Activated naive CD4-positive, alpha-beta T cell treated with anti-CD3 and anti-CD28 coated beads, Interleukin-2, amount 10 ng/mL, durations not matched to agents 7 days and 5 days (primary cell): ENCODE results near the gene TMEM132D.

ENCODE experiments used
- CTCF ChIA-PET: fragments of 350-600 bp; sonication (Branson Sonifier 250); formaldehyde crosslinking; loops from one replicate; lab custom pipeline; 2021; ENCODE audit warnings: antibody characterized with exemption; lab: Charles Lee
- DNase-seq: peaks from one replicate; pipeline ENCODE4 v3.0.0-alpha.2; 2020
- H3K27ac Mint-ChIP-seq: one replicate; pipeline ENCODE4 v1.8.0; 2021; ENCODE audit warnings: mild to moderate bottlenecking, moderate library complexity, mixed read lengths
- H3K27me3 Mint-ChIP-seq: one replicate; pipeline ENCODE4 v1.8.0; 2021; ENCODE audit warnings: mild to moderate bottlenecking, mixed read lengths
- H3K36me3 Mint-ChIP-seq: one replicate; pipeline ENCODE4 v1.8.0; 2021; ENCODE audit warnings: mixed read lengths
- H3K4me1 Mint-ChIP-seq: one replicate; pipeline ENCODE4 v1.8.0; 2021; ENCODE audit warnings: mixed read lengths
- H3K4me3 Mint-ChIP-seq: one replicate; pipeline ENCODE4 v1.8.0; 2021; ENCODE audit warnings: mild to moderate bottlenecking, moderate library complexity, mixed read lengths
- H3K9me3 Mint-ChIP-seq: one replicate; pipeline ENCODE4 v1.8.0; 2021; ENCODE audit warnings: mixed read lengths

Gene TMEM132D

GRCh38 chr12:129230995-129231394, 672.8 kb downstream of the TMEM132D start:
- Mint-ChIP-seq H3K4me1 (no peaks in the 10 kb centered on the region), H3K4me3 (no peak overlapping the region), H3K27me3 (no peaks in the 10 kb centered on the region), H3K27ac (no peak overlapping the region), H3K9me3 (peaks cover 9% of the 10 kb centered on the region), H3K36me3 (no peaks in the 10 kb centered on the region)
- DNase-seq = no peak
- CTCF ChIA-PET = no interaction called here

GRCh38 chr12:129226851-129227250, 677.0 kb downstream of the TMEM132D start:
- no peak overlapping the region for H3K4me3 Mint-ChIP-seq
- H3K9me3 Mint-ChIP-seq = peaks cover 14% of the 10 kb centered on the region
- H3K27me3 Mint-ChIP-seq = no peaks in the 10 kb centered on the region
- CTCF ChIA-PET = no interaction called here
- H3K36me3 Mint-ChIP-seq = no peaks in the 10 kb centered on the region
- no peak for DNase-seq
- no peak overlapping the region for H3K27ac Mint-ChIP-seq
- no peaks in the 10 kb centered on the region for H3K4me1 Mint-ChIP-seq

- Mint-ChIP-seq H3K27me3 (no peaks in the 10 kb centered on the region), H3K9me3 (peaks cover 14% of the 10 kb centered on the region), H3K36me3 (no peaks in the 10 kb centered on the region), H3K27ac (no peak overlapping the region), H3K4me1 (no peaks in the 10 kb centered on the region), H3K4me3 (no peak overlapping the region)
- no peak for DNase-seq
- CTCF ChIA-PET = no interaction called here
These were observed 677.8 kb downstream of the TMEM132D start for GRCh38 chr12:129226005-129226404.

- DNase-seq = no peak
- Mint-ChIP-seq H3K4me1 (no peaks in the 10 kb centered on the region), H3K27ac (no peak overlapping the region), H3K27me3 (no peaks in the 10 kb centered on the region), H3K4me3 (no peak overlapping the region), H3K9me3 (peaks cover 35% of the 10 kb centered on the region), H3K36me3 (no peaks in the 10 kb centered on the region)
- CTCF ChIA-PET = no interaction called here
These were observed 688.3 kb downstream of the TMEM132D start for GRCh38 chr12:129215556-129215955.

GRCh38 chr12:129213551-129213950, 690.3 kb downstream of the TMEM132D start:
- no peaks in the 10 kb centered on the region for H3K27me3 Mint-ChIP-seq
- CTCF ChIA-PET = no interaction called here
- no peaks in the 10 kb centered on the region for H3K36me3 Mint-ChIP-seq
- no peak overlapping the region for H3K4me3 Mint-ChIP-seq
- H3K4me1 Mint-ChIP-seq = no peaks in the 10 kb centered on the region
- DNase-seq = no peak
- H3K27ac Mint-ChIP-seq = no peak overlapping the region
- H3K9me3 Mint-ChIP-seq = peaks cover 29% of the 10 kb centered on the region

- Mint-ChIP-seq H3K4me3 (no peak overlapping the region), H3K27ac (no peak overlapping the region), H3K27me3 (no peaks in the 10 kb centered on the region), H3K36me3 (no peaks in the 10 kb centered on the region), H3K9me3 (peaks cover 29% of the 10 kb centered on the region), H3K4me1 (no peaks in the 10 kb centered on the region)
- DNase-seq = no peak
- CTCF ChIA-PET = no interaction called here
These were observed 691.8 kb downstream of the TMEM132D start for GRCh38 chr12:129211862-129212630.

GRCh38 chr12:129208566-129208965, 695.3 kb downstream of the TMEM132D start:
- no peaks in the 10 kb centered on the region for H3K36me3 Mint-ChIP-seq
- H3K27ac Mint-ChIP-seq = no peak overlapping the region
- H3K4me1 Mint-ChIP-seq = no peaks in the 10 kb centered on the region
- no peak for DNase-seq
- CTCF ChIA-PET = no interaction called here
- H3K27me3 Mint-ChIP-seq = no peaks in the 10 kb centered on the region
- H3K9me3 Mint-ChIP-seq = peaks cover 19% of the 10 kb centered on the region
- H3K4me3 Mint-ChIP-seq = no peak overlapping the region

GRCh38 chr12:129207084-129207483, 696.7 kb downstream of the TMEM132D start:
- Mint-ChIP-seq H3K27me3 (no peaks in the 10 kb centered on the region), H3K4me3 (no peak overlapping the region), H3K36me3 (no peaks in the 10 kb centered on the region), H3K4me1 (no peaks in the 10 kb centered on the region), H3K27ac (no peak overlapping the region), H3K9me3 (peaks cover 17% of the 10 kb centered on the region)
- CTCF ChIA-PET = no interaction called here
- DNase-seq = no peak

- Mint-ChIP-seq H3K4me1 (no peaks in the 10 kb centered on the region), H3K36me3 (no peaks in the 10 kb centered on the region), H3K4me3 (no peak overlapping the region), H3K27ac (no peak overlapping the region), H3K9me3 (peaks cover 18% of the 10 kb centered on the region), H3K27me3 (no peaks in the 10 kb centered on the region)
- DNase-seq = no peak
- CTCF ChIA-PET = no interaction called here
These were observed 700.4 kb downstream of the TMEM132D start for GRCh38 chr12:129203456-129203855.

GRCh38 chr12:129202109-129202814, 701.6 kb downstream of the TMEM132D start:
- Mint-ChIP-seq H3K36me3 (no peaks in the 10 kb centered on the region), H3K9me3 (peaks cover 15% of the 10 kb centered on the region)
- no peak for DNase-seq

GRCh38 chr12:129201029-129201428, 702.8 kb downstream of the TMEM132D start:
- H3K27me3 Mint-ChIP-seq = no peaks in the 10 kb centered on the region
- no peak for DNase-seq
- no peaks in the 10 kb centered on the region for H3K4me1 Mint-ChIP-seq
- H3K27ac Mint-ChIP-seq = no peak overlapping the region
- CTCF ChIA-PET = no interaction called here
- H3K9me3 Mint-ChIP-seq = peaks cover 19% of the 10 kb centered on the region
- H3K4me3 Mint-ChIP-seq = no peak overlapping the region
- no peaks in the 10 kb centered on the region for H3K36me3 Mint-ChIP-seq

More at GRCh38 chr12:129202109-129202814, 701.6 kb downstream of the TMEM132D start:
- H3K4me1 Mint-ChIP-seq = no peaks in the 10 kb centered on the region
- no peaks in the 10 kb centered on the region for H3K27me3 Mint-ChIP-seq
- CTCF ChIA-PET = no interaction called here
- no peak overlapping the region for H3K27ac Mint-ChIP-seq
- no peak overlapping the region for H3K4me3 Mint-ChIP-seq

GRCh38 chr12:129200576-129200975, 703.2 kb downstream of the TMEM132D start:
- Mint-ChIP-seq H3K36me3 (no peaks in the 10 kb centered on the region), H3K27me3 (no peaks in the 10 kb centered on the region), H3K4me3 (no peak overlapping the region), H3K9me3 (peaks cover 17% of the 10 kb centered on the region), H3K27ac (no peak overlapping the region), H3K4me1 (no peaks in the 10 kb centered on the region)
- no peak for DNase-seq
- CTCF ChIA-PET = no interaction called here

GRCh38 chr12:129196927-129197326, 706.9 kb downstream of the TMEM132D start:
- Mint-ChIP-seq H3K4me3 (no peak overlapping the region), H3K27ac (no peak overlapping the region), H3K36me3 (no peaks in the 10 kb centered on the region), H3K27me3 (no peaks in the 10 kb centered on the region), H3K4me1 (no peaks in the 10 kb centered on the region), H3K9me3 (peaks cover 23% of the 10 kb centered on the region)
- CTCF ChIA-PET = no interaction called here
- DNase-seq = no peak

- Mint-ChIP-seq H3K4me3 (no peak overlapping the region), H3K27ac (no peak overlapping the region), H3K9me3 (peaks cover 21% of the 10 kb centered on the region), H3K36me3 (no peaks in the 10 kb centered on the region), H3K27me3 (no peaks in the 10 kb centered on the region), H3K4me1 (no peaks in the 10 kb centered on the region)
- CTCF ChIA-PET = interaction anchor here (2.0 kb wide), 1 partner anchor 30 kb away, joined by 4 read pairs; no protein-coding TSS in a partner anchor
- no peak for DNase-seq
These were observed 708.7 kb downstream of the TMEM132D start for GRCh38 chr12:129195081-129195480.
